H7 (cell line): ENCODE results near the gene PCDHGA12. TPM values are rescaled to one million over a fixed set of nuclear protein-coding genes. Genes with fewer than 3 reads are reported as not detected.

Experiments used
- DNase-seq: peaks from one replicate; pipeline ENCODE4 v3.0.0; 2012
- H3K27me3 ChIP-seq: 2 replicates; pipeline ENCODE4 v1.6.0; 2011; ENCODE audit warnings: mild to moderate bottlenecking, low read length; ENCODE audit not compliant: control insufficient read depth, insufficient read depth
- H3K36me3 ChIP-seq: replicated peaks from 2 replicates; pipeline ENCODE4 v1.5.1; 2011; ENCODE audit warnings: low read length; ENCODE audit not compliant: control insufficient read depth, insufficient read depth
- H3K4me3 ChIP-seq: 2 replicates; pipeline ENCODE4 v1.5.1; 2011; ENCODE audit warnings: low read depth, mild to moderate bottlenecking, control low read depth, low read length, moderate library complexity; ENCODE audit not compliant: insufficient read depth
- total RNA-seq: library from RNA; depleted of rRNA; stranded (reverse); fragments of >200 nt; shearing (Covaris generic); gene quantifications from 2 replicates; pipeline ENCODE4 v1.2.3, GENCODE V29; 2014; rRNA removed

PCDHGA12 gene
- total RNA-seq, 1 experiment from 2014 or later: 0.10 TPM

DNA sequence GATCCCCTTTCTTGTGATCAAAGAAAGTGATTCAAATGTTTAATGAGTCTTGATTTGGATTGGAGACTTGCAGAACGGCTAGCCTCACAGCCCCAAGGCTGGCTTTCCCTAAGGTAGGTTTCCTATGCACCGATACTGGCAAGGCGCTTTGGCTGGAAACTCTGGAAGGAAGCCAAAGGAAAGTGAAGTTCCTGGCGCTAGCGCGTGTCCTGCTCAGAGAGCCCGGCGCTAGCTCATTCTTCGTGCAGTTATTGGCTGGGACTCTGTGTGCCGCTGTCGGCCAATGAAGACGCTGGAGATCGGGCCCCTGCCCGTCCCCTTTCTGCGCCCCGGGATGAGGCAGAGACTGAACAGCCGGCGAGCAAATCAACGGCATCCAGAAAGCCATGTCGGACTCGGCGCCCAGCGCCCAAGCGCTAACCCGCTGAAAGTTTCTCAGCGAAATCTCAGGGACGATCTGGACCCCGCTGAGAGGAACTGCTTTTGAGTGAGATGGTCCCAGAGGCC lies 45.4 kb downstream of the PCDHGA12 start, which contains the start of gene PCDHGC3:
Gene PCDHGC3 (plus strand): TSS at position 342 of the 507 bp plus-strand sequence. CDS start 151 bp downstream, at position 493.
- peak within 1 kb of the TSS; percentile 74 for H3K4me3 ChIP-seq
- peak; percentile 83 for DNase-seq
- H3K27me3 ChIP-seq: peaks cover 22% of the 10 kb centered on the region
- H3K36me3 ChIP-seq: no peaks in the 10 kb centered on the region

GRCh38 chr5:141476132-141476911 lies 46.0 kb downstream of the PCDHGA12 start:
- H3K27me3 ChIP-seq: peaks cover 22% of the 10 kb centered on the region
- DNase-seq: no peak
- H3K36me3 ChIP-seq: no peaks in the 10 kb centered on the region
- peak overlapping the region; percentile 74 for H3K4me3 ChIP-seq

DNA sequence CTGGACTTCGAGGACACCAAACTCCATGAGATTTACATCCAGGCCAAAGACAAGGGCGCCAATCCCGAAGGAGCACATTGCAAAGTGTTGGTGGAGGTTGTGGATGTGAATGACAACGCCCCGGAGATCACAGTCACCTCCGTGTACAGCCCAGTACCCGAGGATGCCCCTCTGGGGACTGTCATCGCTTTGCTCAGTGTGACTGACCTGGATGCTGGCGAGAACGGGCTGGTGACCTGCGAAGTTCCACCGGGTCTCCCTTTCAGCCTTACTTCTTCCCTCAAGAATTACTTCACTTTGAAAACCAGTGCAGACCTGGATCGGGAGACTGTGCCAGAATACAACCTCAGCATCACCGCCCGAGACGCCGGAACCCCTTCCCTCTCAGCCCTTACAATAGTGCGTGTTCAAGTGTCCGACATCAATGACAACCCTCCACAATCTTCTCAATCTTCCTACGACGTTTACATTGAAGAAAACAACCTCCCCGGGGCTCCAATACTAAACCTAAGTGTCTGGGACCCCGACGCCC lies 46.8 kb downstream of the PCDHGA12 start:
- no peaks in the 10 kb centered on the region for H3K36me3 ChIP-seq
- no peak for DNase-seq
- peak overlapping the region; percentile 74 for H3K4me3 ChIP-seq
- H3K27me3 ChIP-seq: peaks cover 22% of the 10 kb centered on the region

DNA sequence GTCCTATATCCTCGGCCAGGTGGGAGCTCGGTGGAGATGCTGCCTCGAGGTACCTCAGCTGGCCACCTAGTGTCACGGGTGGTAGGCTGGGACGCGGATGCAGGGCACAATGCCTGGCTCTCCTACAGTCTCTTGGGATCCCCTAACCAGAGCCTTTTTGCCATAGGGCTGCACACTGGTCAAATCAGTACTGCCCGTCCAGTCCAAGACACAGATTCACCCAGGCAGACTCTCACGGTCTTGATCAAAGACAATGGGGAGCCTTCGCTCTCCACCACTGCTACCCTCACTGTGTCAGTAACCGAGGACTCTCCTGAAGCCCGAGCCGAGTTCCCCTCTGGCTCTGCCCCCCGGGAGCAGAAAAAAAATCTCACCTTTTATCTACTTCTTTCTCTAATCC lies 47.5 kb downstream of the PCDHGA12 start:
- DNase-seq: no peak
- no peaks in the 10 kb centered on the region for H3K36me3 ChIP-seq
- no peak overlapping the region for H3K4me3 ChIP-seq
- peaks cover 22% of the 10 kb centered on the region for H3K27me3 ChIP-seq

DNA sequence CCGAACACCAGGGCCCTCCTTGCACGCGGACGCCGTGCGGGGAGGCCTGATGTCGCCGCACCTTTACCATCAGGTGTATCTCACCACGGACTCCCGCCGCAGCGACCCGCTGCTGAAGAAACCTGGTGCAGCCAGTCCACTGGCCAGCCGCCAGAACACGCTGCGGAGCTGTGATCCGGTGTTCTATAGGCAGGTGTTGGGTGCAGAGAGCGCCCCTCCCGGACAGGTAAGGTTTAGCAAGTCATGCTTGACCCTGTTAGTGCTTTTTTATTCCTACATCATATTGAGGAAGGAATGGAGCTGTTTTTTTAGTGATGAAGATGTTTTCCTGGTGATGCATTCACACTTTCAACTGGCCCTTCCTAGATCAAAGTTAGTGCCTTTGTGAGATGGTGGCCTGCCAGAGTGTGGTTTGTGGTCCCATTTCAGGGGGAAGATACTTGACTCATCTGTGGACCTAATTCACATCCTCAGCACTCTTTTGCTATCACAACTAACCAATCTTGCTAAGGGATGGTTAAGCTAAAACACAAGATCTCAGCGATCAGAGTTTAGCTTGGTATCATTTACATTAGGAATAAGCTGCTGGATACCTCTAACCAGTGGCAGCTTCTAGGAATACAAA lies 48.1 kb downstream of the PCDHGA12 start:
- no peak overlapping the region for H3K4me3 ChIP-seq
- peak; percentile 91 for DNase-seq
- H3K27me3 ChIP-seq: peaks cover 22% of the 10 kb centered on the region
- H3K36me3 ChIP-seq: no peaks in the 10 kb centered on the region

- no peak for DNase-seq
- Histone ChIP-seq H3K4me3 (no peak overlapping the region), H3K27me3 (peaks cover 22% of the 10 kb centered on the region), H3K36me3 (no peaks in the 10 kb centered on the region)
Measured at GRCh38 chr5:141479776-141480175, 49.5 kb downstream of the PCDHGA12 start.

Other genes with a start within 250 kb of the PCDHGA12 start
- gene PCDHB16, start 248.1 kb upstream of the PCDHGA12 start, total RNA-seq: 0.03 and 0.07 TPM in 2 replicates
- not detected in 2 replicates for gene PCDHB9, start 243.3 kb upstream of the PCDHGA12 start, total RNA-seq
- 0.03 and 0.33 TPM in 2 replicates for gene PCDHB10, start 238.2 kb upstream of the PCDHGA12 start, total RNA-seq
- gene PCDHB11, start 230.9 kb upstream of the PCDHGA12 start, total RNA-seq: 0.03 and 0.18 TPM in 2 replicates
- gene PCDHB12, start 221.8 kb upstream of the PCDHGA12 start, total RNA-seq: not detected in 2 replicates
- gene PCDHB13, start 216.6 kb upstream of the PCDHGA12 start, total RNA-seq: 0.03 TPM in 1 of 2 replicates, not detected in the other
- 0.10 and 0.26 TPM in 2 replicates for gene PCDHB14, start 207.2 kb upstream of the PCDHGA12 start, total RNA-seq
- not detected in 2 replicates for gene PCDHB15, start 185.1 kb upstream of the PCDHGA12 start, total RNA-seq
- 0.14 TPM in 1 of 2 replicates, not detected in the other for gene SLC25A2, start 126.5 kb upstream of the PCDHGA12 start, total RNA-seq
- 39.5 and 41.8 TPM in 2 replicates for gene TAF7, start 109.7 kb upstream of the PCDHGA12 start, total RNA-seq
- not detected in 2 replicates for gene PCDHGA1, start 100.0 kb upstream of the PCDHGA12 start, total RNA-seq
- not detected in 2 replicates for gene PCDHGA2, start 91.7 kb upstream of the PCDHGA12 start, total RNA-seq
- gene PCDHGA3, start 86.7 kb upstream of the PCDHGA12 start, total RNA-seq: 0.14 TPM in 1 of 2 replicates, not detected in the other
- gene PCDHGB1, start 80.4 kb upstream of the PCDHGA12 start, total RNA-seq: not detected in 2 replicates
- 0.03 TPM in 1 of 2 replicates, not detected in the other for gene PCDHGA4, start 75.5 kb upstream of the PCDHGA12 start, total RNA-seq
- 0.03 TPM in 1 of 2 replicates, not detected in the other for gene PCDHGB2, start 70.5 kb upstream of the PCDHGA12 start, total RNA-seq
- not detected in 2 replicates for gene PCDHGA5, start 66.3 kb upstream of the PCDHGA12 start, total RNA-seq
- gene PCDHGB3, start 60.3 kb upstream of the PCDHGA12 start, total RNA-seq: 0.26 TPM in 1 of 2 replicates, not detected in the other
- gene PCDHGA6, start 56.6 kb upstream of the PCDHGA12 start, total RNA-seq: 0.04 TPM in 1 of 2 replicates, not detected in the other
- not detected in 2 replicates for gene PCDHGA7, start 47.8 kb upstream of the PCDHGA12 start, total RNA-seq
- gene PCDHGB4, start 42.8 kb upstream of the PCDHGA12 start, total RNA-seq: 0.66 and 1.4 TPM in 2 replicates
- 0.22 TPM in 1 of 2 replicates, not detected in the other for gene PCDHGA8, start 37.9 kb upstream of the PCDHGA12 start, total RNA-seq
- gene PCDHGB5, start 32.6 kb upstream of the PCDHGA12 start, total RNA-seq: not detected in 2 replicates
- gene PCDHGA9, start 27.7 kb upstream of the PCDHGA12 start, total RNA-seq: 0.04 and 0.10 TPM in 2 replicates
- 1.7 and 1.9 TPM in 2 replicates for gene PCDHGB6, start 22.5 kb upstream of the PCDHGA12 start, total RNA-seq
- 0.35 and 0.78 TPM in 2 replicates for gene PCDHGA10, start 17.5 kb upstream of the PCDHGA12 start, total RNA-seq
- gene PCDHGB7, start 12.8 kb upstream of the PCDHGA12 start, total RNA-seq: 4.4 and 4.6 TPM in 2 replicates
- 0.21 and 0.30 TPM in 2 replicates for gene PCDHGA11, start 9.5 kb upstream of the PCDHGA12 start, total RNA-seq
- gene PCDHGC3, start 45.5 kb downstream of the PCDHGA12 start, total RNA-seq: 27.4 and 31.7 TPM in 2 replicates
- gene PCDHGC4, start 54.5 kb downstream of the PCDHGA12 start, total RNA-seq: 9.9 and 12.5 TPM in 2 replicates
- gene PCDHGC5, start 58.6 kb downstream of the PCDHGA12 start, total RNA-seq: 0.44 and 1.8 TPM in 2 replicates
- 31.2 and 37.5 TPM in 2 replicates for gene DIAPH1, start 188.5 kb downstream of the PCDHGA12 start, total RNA-seq
- 81.3 and 82.7 TPM in 2 replicates for gene HDAC3, start 206.3 kb downstream of the PCDHGA12 start, total RNA-seq
- 7.4 and 8.9 TPM in 2 replicates for gene RELL2, start 206.5 kb downstream of the PCDHGA12 start, total RNA-seq
- gene FCHSD1, start 220.9 kb downstream of the PCDHGA12 start, total RNA-seq: 17.3 and 22.3 TPM in 2 replicates